NT2/D1 (cell line): ENCODE data around the gene ARHGAP32.

Experiments used
- SUZ12 ChIP-seq: IDR thresholded peaks from 2 replicates; pipeline ENCODE4 v1.6.1; 2011; ENCODE audit not compliant: insufficient read length, insufficient read depth; ENCODE audit errors: extremely low read depth
- YY1 ChIP-seq: IDR thresholded peaks from 2 replicates; pipeline ENCODE4 v1.6.1; 2011; ENCODE audit not compliant: insufficient read length, insufficient read depth
- ZNF274 ChIP-seq: IDR thresholded peaks from 2 replicates; pipeline ENCODE4 v1.6.1; 2011; ENCODE audit warnings: mild to moderate bottlenecking, low read depth, low read length

DNA sequence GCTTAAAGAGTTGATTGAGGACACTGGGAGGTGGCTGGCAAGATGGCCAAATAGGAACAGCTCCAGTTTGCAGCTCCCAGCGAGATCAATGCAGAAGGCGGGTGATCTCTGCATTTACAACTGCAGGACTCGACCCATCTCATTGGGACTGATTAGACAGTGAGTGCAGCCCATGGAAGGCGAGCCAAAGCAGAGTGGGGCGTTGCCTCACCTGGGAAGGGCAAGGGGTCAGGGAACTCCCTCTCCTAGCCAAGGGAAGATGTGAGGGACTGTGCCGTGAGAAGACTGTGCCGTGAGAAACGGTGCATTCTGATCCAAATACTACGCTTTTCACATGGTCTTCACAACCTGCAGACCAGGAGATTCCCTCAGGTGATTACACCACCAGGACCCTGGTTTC is 36.4 kb downstream of the ARHGAP32 start:
- TF ChIP-seq SUZ12 (no peak), ZNF274 (no peak), YY1 (no peak)
